ENCODE measurements around the gene PITRM1.

Gene PITRM1

DNA sequence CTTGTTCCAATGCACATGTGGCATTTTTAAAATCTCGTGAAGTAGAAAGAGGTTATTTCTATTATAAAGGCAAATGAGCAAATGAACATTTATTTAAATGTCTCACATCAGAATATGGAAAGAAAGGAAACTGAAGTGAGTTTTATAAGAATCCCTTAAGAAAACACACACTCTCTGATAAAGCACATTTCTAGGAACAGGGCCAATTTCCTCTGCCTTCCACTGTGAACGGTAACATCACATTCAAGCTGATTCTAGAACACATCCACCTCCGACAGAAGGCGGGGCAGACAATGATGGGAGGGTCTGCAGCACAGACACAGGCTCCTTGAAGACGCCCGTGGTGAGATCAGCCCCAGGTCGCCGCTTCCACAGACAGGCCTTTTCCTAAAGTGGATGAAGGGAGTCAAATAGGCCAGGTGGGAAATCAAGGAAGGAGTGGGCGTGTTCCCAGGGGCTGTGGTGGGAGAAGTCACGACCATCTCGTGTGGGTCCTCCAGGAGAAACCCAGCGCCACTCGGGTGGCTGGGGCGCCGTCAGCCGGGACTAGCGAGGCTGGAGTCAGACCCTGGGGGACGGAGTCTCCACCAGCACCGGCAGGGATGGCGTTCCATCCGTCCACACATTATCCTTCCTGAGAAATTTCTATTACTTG lies 31.1 kb downstream of the PITRM1 start:
- DNase-seq (ENCODE audit: extremely low read depth in 1 of 2, low read depth in 1 of 2), result no peak

DNA sequence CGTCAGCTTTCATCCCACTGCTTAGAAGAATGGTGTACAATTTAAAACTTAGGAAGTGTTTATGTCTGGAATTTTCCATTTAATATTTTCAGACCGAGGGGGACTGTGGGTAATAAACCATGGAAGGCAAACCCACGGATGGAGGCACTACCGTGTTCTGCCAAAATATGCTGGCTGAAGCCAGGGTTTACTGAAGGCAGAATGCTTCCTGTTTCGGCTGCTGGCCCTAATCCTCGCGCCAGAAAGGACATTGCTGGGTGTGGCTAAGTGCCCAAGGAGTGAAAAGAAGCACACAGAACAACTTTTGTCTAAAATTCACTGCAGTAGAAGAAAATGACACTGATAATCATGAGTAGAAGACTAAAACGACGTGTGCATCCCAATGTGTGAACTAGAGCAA lies 32.3 kb downstream of the PITRM1 start:
- no peak for DNase-seq (ENCODE audit: extremely low read depth in 1 of 2, low read depth in 1 of 2)

DNA sequence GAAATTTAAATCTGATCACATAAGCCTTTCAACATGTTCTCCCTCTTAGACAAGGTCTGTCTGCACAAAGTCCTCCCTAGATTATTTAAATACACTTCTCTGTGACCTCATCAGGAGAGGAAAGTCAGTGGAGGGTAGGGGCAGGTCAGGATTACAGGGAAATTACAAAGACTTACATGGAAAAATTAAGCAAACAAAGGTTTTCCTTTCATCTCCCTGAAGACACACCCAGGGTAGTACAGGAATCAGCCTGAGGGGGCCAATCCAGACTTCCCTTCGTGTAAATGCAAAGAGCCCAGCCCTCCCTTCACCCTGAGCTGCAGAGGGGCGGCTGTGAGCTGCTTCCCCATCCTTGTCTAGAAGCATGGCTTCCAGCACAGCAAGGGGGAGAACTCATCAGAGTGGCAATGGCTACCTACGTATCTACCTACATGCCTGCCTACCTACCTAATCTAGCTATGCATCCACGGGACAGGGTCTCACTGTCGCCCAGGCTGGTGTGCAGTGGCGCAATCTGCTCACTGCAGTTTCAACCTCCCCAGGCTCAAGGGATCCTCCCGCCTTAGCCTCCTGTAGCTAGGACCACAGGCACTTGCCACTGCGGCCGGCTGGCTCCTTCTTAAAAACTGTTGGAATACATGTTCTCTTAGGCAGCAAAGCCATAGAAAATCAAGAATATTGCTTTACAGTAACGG lies 33.2 kb downstream of the PITRM1 start:
- no peak for DNase-seq (ENCODE audit: extremely low read depth in 1 of 2, low read depth in 1 of 2)

DNA sequence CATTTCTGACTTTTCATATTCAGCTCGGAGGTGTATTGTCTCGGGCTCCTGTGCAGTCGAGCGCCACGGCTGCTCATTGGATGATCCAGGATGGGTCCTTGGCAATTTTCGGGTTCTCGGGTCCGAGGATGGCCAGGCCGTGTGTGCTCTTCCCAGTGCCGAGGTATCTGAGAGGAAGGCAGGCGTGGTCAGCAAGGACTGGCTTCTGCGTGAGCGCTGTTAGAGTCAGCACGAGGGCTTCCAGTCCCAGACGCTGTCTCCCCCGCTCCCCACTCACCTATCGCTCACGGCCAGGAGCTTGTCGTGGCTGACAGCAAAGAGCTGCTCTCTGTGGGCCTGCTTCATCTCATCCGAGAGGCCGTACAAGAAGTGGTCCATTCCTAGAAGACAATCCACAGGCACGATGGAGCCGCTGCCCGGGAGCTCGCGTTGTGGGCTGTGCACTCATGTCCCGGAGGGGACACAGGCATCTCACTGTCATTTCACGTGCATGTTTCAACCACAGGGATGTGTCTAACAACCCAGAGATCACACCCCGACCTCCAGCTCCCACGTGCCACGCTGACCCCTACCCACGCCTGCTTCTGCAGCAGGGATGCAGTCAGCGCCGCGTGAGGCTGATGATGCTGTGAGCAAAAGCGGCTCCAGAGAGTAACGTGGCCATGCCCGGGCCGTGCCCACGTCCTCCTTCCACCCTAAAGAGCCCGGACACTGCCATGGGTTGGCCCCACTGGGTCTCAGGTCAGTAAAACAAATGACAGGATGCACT lies 34.4 kb downstream of the PITRM1 start:
- no peak for DNase-seq (ENCODE audit: extremely low read depth in 1 of 2, low read depth in 1 of 2)

DNA sequence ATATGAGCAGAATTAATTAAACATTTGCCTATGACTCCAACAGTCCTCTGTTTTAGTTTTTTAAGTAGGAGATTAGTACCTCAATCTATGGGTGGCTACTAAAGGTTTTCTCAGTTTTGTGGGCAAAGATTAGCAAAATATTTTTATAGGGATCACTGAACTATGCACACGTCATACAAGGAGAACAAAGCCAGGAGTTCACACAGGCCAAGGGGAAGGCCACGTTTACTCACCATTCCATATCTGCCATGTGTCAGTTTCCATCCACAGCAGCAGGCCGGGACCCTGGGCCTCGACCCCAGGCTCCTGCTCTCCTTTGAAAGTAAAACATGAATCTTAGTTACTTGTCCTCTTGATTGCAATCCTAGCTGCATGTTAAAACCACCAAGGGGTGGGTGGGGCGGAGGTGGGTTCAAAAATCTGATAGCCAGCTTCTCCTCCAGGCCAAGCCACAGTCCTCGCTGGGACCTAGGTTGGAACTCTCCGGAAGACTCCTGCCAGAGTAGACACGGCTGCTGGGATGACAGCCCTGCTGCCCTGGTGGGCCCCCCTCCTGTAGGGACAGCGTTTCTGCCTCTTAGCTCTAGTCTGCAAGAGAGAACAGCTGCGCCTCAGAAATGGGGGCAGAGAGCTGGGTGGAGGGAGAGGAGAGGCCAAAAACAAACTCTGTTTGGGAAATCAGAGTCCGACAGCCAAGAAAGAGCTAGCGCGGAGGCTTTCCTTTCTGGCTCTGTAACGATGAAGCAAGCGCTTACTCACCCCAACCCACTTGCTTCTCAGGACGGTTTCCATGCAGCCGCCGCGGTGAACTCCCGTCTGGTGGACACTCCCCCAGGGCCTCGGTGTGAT lies 35.6 kb downstream of the PITRM1 start:
- DNase-seq (ENCODE audit: extremely low read depth in 1 of 2, low read depth in 1 of 2), result no peak

DNA sequence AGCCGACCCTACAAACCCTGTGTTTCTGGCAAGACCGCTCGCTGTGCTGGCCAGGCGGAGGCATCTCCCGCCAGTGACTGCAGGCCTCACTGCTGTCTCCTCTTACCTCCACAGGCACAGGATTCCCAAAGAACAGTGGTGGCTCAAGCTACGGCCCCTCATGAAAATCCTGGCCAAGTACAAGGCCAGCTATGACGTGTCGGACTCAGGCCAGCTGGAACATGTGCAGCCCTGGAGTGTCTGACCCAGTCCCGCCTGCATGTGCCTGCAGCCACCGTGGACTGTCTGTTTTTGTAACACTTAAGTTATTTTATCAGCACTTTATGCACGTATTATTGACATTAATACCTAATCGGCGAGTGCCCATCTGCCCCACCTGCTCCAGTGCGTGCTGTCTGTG lies 36.2 kb downstream of the PITRM1 start:
- DNase-seq (ENCODE audit: extremely low read depth in 1 of 2, low read depth in 1 of 2), result no peak

DNA sequence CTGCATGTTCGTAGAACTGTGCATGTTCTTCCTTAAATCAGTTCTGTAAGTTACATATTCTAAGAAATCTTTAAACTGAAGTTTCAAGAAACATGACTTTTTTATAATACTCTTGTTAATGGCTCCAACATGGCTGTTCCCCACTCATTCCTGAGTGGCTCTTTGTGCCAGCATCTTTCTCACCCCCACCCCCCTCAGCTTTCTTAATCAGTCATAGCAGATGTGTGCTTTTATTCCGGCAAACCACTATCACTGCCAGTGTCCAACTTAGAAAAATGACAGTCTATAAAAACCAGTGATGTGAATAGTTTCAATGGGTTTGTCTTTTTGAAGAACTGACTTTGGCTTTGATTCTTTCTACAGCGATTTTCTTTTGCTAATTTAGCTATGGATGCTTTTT lies 37.6 kb downstream of the PITRM1 start:
- no peak for DNase-seq (ENCODE audit: extremely low read depth in 1 of 2, low read depth in 1 of 2)

DNA sequence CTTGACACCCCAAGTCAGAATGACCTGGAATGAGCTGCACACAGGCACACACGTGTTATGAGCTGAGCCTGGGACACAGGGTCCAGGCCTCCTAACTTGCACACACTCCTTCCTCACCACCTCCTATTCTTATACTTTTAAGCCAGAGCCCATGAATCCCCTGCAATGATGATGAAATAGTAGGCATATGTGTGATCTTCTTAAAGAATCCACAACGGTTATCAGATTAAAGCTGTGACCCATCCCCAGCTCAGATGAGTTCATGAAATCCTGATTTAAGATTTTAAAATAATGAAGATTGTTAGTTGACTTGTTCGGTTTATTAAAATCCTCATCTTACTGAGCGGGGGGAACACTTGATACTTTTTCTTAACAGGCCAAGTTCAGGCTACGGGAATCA lies 38.6 kb downstream of the PITRM1 start:
- DNase-seq (ENCODE audit: extremely low read depth in 1 of 2, low read depth in 1 of 2), result no peak

DNA sequence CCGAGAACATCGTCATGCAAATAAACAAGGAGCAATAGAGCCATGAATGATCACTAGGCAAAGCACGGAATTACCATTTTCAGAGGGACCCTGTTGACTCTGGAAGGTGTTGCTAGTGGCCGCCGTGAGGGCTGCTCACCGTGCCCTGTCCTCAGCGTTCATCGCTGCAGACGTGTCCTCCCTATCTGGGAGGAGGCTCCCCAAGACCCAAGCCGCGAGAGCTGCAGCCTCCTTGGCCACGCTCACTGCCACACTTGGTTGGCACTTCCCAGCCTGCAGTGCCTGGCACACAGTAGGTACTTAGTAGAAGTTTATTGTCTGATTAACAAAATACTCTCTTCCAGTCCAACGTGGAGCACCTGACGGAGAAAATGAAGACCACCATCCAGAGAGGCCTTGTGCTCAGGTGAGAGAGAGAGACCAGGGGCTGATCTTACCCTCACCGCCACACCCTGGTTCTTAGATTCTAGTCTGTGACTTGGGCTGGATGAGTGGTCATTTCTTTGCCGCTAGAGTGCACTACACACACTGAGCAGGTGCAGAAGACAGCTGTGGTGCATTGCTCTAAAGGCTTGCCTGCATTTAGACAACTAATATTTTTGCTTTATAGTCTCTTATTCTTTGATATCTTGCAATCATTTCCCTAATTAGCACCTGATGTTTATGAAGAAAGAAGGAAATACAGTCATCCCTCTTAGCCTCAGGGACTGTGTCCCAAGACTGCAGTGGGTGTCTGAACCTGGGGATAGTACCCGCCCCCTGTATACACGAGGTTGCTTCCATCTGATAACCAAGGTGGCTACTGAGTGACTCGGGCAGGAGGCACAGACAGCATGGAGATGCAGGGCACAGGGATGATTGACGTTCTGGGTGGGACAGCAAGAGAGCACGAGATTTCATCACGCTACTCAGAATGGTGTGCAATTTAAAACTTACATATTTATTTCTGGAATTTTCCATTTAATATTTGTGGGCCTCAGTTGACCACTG lies 40.3 kb downstream of the PITRM1 start:
- no peak for DNase-seq (ENCODE audit: extremely low read depth in 1 of 2, low read depth in 1 of 2)

DNA sequence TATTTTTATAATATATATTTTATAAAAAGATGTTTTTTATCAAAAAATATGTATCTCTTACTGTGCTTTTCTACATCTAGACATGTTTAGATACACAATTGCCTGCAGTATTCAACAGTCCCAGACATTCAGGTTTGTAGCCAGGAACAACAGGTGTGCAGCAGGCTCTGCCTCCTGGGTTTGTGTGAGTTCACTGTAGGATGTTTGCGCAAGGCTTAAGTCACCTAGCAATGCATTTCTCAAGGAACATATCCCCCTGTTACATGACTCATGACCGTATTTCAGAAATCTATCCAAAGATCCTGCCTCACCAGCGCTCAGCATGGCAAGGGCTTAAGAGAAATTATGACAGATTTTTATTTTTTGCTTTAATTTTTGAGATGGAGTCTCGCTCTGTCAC lies 41.5 kb downstream of the PITRM1 start:
- DNase-seq (ENCODE audit: extremely low read depth in 1 of 2, low read depth in 1 of 2), result no peak

DNA sequence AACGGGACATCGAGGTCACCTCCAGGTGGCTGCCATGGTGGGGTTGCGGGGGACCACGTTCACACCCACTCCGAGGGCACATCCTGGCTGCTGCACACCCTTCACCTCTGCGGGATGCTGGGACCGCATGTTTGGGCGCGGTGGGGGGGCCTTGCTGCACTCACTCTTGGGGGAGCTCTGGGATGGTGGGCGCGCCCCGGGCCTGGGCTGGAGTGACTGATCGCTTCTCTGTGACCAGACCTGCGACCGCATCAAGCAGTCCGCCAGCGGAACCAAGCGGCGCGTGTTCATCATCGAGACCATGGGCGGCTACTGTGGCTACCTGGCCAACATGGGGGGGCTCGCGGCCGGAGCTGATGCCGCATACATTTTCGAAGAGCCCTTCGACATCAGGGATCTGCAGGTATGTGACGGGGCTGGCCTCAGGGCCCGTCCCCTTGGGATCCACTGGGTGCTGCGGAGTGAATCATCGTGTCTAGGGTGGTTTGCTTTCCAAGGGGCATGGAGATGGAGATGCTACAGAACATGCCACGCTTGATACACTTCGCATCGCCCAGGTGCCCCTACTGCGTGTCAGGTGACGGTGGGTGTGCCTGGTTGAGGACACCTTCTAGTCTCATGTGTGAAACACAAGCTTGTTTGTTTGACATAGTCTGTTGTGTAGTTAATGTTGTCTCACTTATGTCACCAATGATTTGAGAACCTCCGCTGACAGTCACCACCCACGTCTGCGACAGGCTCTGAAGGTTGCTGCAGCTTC lies 42.8 kb downstream of the PITRM1 start:
- DNase-seq (ENCODE audit: extremely low read depth in 1 of 2, low read depth in 1 of 2), result no peak

DNA sequence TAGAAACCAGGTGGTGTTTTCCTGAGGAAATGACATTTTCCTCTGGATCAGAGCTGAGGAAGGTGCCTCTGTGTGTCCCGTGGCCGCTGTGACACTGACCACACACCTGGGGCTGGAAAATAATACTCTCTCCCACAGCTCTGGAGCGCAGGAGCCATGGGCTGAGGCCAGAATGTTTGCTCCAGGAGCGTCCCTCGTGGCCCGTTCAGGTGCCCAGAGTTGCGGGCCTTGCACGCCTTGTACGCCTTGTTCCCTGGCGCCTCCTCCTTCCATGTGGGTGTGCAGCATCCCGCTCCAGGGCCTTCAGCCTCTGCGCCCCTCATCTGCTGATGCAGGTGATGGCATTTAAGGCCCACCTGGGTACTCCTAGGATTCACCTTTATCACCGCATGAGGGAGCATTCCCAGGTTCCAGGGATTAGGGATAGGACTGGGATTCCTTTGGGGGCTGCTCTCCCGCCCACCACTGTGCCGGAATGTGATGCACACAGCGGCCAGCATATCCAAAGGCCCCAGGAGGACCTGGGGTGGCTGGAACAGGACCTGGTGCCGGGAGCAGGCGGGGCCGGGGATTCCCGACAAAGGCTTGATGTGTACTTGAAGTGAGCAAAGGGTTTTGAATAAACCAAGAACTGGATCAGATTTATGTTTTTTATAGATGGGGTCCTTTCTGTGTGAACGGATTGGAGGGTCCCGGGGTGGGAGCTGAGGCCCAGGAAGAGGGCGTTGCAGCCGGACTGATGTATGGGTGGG lies 44.0 kb downstream of the PITRM1 start:
- no peak for DNase-seq (ENCODE audit: extremely low read depth in 1 of 2, low read depth in 1 of 2)

DNA sequence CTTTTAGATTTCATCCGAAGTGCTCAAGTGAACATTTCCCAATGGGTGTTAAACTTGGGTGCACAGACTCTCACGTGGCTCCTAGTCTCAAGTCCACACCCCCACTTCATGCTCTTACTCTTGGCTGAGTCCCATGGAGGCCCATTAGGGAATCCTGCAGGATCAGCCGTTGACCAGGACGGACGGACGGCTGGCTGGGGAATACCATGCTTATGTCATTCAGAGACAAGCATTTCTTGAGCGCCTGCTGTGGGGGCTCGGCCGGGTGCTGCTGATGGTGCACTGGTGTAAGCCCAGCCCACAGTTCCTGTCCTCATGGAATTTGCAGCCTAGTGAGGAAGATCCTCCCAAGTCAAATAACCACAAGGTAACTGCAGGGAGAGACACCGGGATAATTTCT lies 44.7 kb downstream of the PITRM1 start:
- DNase-seq (ENCODE audit: extremely low read depth in 1 of 2, low read depth in 1 of 2), result no peak

DNA sequence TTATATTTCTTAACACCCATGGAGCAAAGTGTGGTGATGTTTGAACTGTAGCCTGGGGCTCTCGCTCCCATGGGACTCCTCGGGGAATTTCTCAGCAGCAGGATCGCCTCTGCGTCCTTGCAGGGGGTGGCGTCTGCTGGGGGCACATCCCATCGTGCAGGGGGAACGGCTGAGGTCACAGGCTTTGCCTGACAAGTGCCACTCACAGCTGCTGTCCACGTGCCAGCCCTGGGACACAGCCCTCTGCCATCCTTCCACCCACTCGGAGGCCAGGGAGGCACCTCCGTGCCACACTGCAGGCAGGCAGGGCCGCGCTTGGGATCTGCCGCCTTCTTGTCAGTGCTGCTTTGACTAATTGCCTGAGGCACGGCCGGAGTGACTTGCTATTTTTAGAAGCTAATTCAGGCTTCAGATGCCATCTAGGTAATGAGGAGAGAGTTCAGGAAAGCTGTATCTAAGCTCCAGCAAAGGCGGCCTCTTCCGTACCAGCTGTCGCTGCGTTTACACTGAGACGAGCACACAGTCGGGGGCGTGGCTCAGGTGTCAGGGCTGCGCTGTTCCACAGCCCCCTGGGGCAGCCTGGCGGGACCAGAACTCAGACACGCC lies 45.7 kb downstream of the PITRM1 start:
- no peak for DNase-seq (ENCODE audit: extremely low read depth in 1 of 2, low read depth in 1 of 2)

DNA sequence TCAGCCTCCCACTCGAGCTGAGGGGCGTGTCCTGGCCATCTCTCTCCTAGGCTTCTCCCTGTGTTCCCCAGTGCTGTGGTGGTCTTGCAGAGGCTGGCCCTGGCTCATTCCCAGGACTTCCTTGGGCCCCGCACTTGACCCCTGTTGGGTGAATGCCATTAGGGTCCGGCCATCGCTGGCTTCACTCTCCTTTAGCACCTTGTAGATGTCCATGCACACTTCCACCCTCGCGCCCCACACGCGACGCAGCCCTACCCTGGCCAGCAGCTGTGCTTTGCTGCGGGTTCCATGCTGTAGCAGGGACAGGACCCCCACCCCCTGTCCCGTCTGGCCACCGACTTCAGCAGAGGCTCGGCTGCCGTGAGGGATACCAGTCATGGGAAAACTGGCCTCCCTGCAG lies 46.3 kb downstream of the PITRM1 start:
- DNase-seq (ENCODE audit: extremely low read depth in 1 of 2, low read depth in 1 of 2), result no peak

DNA sequence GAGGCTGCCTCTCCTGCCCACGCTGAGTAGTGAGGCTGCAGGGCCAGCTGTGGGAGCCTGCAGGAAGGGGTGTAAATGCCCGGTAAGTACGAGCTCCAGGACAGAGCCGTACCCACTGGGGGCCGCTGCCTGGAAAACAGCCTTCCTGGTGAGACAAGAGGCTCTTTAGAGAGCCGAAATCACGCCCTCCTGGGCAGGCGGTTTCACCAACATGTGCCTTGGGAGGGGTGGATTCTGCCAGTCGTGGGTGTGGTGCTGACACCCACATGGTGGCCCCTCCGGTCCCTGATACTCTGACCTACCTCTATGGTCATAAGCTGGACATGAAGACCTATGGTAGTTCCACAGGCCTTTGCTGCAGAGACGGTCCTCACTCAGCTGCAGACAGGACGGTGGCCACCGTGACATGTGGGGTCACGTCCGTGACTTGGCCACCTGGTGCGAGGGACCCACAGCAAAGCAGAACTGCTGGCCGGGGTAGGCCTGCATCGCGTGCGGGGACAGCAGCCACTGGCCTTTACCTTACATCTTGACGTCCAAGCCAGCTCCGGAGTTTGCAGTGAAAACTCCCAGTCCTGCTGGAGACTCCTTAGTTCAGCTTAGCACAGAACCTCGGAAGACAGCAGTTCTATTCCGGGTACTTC lies 46.9 kb downstream of the PITRM1 start:
- no peak for DNase-seq (ENCODE audit: extremely low read depth in 1 of 2, low read depth in 1 of 2)

DNA sequence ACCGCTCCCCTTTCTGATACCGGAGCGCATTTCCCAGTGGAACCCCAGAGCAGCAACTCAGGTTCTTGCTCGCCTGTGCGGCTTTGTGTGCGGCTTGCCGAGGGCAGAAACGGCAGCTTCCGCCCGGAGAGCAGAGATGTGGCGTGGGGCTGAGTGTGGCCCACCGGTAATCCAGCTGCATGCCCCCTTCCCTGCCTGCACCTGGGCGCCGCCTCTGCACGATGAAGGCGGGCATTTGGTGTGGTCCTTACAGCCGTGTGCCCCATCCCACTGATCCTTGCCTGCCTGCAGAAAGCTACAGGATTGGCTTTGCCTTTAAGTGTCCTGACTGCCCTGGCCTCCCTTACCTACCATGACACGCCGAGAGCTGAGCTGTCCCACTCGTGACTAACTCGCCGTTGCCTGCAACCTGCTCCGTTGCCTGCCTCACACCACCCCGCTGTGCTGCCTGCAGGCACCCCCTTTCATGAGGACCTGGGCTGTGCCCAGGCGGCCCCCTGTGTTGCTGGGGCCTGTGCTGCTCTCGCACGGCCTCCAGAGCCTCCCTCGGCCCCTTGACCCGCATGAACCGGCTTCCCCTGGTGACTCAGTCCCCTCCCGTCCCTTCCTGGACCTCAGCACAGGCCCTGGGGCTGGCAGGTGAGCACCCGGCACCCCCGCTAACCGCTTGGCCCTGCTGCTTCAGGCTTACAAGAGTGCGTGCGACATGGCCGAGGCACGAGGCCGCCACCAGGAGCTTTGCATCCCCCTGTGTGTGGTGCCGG lies 48.0 kb downstream of the PITRM1 start:
- no peak for DNase-seq (ENCODE audit: extremely low read depth in 1 of 2, low read depth in 1 of 2)

All from activated CD8-positive, alpha-beta memory T cell treated with anti-CD3 and anti-CD28 coated beads for 1 hour (primary cell).